ENCODE data around the gene SHANK2.

Gene SHANK2

DNA sequence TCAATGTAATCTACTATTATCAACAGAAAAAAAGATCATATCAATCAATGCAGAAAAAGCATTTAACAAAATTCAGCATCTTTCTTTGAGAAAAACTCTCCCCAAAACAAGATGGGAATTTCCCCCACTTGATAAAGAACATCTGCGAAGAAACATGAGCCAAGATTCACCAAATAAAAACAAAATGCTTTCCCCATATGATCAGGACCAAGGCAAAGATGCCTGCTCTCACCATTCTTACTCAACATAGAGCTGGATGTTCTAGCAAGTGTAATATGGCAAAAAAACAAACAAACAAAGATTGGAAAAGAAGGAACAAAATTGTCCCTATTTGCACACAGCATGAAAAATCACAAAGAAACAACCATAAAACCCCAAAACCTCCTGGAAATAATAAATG is 23.4 kb downstream of the SHANK2 start:
- peak; percentile 38 for DNase-seq (ENCODE audit: low read depth)
- TF ChIP-seq, protein P1, sequence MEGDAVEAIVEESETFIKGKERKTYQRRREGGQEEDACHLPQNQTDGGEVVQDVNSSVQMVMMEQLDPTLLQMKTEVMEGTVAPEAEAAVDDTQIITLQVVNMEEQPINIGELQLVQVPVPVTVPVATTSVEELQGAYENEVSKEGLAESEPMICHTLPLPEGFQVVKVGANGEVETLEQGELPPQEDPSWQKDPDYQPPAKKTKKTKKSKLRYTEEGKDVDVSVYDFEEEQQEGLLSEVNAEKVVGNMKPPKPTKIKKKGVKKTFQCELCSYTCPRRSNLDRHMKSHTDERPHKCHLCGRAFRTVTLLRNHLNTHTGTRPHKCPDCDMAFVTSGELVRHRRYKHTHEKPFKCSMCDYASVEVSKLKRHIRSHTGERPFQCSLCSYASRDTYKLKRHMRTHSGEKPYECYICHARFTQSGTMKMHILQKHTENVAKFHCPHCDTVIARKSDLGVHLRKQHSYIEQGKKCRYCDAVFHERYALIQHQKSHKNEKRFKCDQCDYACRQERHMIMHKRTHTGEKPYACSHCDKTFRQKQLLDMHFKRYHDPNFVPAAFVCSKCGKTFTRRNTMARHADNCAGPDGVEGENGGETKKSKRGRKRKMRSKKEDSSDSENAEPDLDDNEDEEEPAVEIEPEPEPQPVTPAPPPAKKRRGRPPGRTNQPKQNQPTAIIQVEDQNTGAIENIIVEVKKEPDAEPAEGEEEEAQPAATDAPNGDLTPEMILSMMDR (conservative IDR thresholded peaks at IDR 0.05; ENCODE audit: control insufficient read depth, insufficient read depth, low read depth, low read length) = no peak
- H3K4me3 ChIP-seq (ENCODE audit: control insufficient read depth, low read depth, low read length) = no peak overlapping the region

DNA sequence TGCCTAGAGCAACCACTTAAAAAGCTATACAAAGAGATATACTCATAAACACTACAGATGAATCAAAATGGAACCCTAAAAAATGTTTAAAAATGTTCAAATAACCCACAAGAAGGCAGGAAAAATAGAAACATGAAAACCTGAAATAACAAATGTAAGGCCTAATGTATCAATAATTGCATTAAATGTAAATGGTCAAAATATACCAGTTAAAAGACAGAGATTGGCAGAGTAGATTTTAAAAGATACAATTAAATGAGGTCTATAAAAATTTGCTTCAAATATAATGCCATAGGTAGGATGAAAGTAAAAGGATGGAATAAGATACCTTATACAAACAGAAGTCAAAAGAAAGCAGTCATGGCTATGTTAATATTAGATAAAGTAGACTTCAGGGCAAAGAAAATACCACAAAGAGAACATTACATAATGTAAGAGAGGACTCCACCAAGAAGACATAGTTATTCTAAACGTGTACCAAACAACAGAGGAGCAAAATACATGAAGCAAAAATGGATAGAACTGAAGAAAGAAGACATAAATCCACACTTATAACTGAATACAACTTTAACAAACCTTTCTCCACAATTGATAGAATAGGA is 25.2 kb downstream of the SHANK2 start:
- no peak overlapping the region for H3K4me3 ChIP-seq (ENCODE audit: control insufficient read depth, low read depth, low read length)
- TF ChIP-seq, protein P1 (conservative IDR thresholded peaks at IDR 0.05; ENCODE audit: control insufficient read depth, insufficient read depth, low read depth, low read length) = no peak
- no peak for DNase-seq (ENCODE audit: low read depth)

DNA sequence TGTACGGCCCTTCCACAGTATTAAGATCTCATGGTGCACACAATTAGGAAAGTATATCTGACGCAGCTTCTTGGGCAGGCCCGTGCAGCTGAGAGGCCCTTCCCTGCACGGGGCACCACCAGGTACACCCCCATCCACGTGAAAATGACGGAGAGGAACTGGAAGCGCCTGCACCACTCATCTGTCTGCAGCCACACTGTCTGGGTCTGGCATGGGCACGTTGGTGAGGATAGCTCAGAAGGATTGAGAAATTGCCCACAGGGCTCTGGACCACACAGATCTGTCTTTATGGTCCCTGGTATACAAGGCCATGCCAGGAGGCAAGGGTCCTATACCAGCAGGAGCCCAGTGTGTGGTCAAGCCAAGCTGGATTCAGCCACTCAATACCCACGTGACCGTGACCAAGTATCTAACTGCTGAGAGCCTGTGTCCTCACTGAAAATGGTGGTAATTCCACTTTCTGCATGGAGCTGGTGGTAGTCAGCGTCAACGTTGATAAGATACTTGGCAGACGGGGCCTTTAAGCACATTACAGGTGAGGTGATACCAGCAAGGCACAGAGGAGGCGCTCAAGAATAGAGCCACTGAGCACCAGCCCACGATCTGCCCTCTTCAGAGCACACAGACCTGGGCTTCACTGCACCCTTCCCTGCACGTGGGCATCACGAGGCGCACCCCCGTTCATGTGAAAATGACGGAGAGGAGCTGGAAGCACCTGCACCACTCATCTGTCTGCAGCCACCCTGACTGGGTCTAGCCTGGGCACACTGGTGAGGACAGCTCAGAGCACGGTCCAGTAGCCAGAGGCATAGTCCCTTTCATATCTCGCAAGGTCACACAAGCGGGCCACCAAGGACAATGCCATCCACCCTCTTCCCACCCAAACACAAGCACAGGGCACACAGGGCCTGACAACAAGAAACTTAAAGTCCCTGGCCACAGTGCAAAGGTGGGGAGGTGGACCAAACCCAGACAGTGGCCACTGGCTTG is 28.4 kb downstream of the SHANK2 start:
- DNase-seq (ENCODE audit: low read depth) = no peak
- H3K4me3 ChIP-seq (ENCODE audit: control insufficient read depth, low read depth, low read length) = no peak overlapping the region
- TF ChIP-seq, protein P1 (conservative IDR thresholded peaks at IDR 0.05; ENCODE audit: control insufficient read depth, insufficient read depth, low read depth, low read length) = no peak

DNA sequence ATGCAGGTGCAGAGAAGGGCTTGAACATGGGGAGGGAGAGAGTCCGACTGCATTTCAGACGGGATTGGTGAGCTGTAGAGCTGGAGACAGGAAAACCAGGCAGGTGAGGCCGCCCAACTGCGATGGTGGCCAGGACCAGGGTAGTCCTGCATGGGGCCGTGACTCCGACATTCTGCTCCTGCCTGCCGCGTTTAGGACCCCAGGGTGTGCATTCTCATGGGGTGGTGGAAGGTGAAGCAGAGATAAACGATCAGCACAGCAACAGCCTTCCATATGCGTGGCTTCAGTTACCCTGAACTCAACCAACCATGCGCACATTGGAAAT is 29.3 kb downstream of the SHANK2 start:
- no peak for DNase-seq (ENCODE audit: low read depth)
- H3K4me3 ChIP-seq (ENCODE audit: control insufficient read depth, low read depth, low read length) = no peak overlapping the region
- TF ChIP-seq, protein P1 (conservative IDR thresholded peaks at IDR 0.05; ENCODE audit: control insufficient read depth, insufficient read depth, low read depth, low read length) = no peak

DNA sequence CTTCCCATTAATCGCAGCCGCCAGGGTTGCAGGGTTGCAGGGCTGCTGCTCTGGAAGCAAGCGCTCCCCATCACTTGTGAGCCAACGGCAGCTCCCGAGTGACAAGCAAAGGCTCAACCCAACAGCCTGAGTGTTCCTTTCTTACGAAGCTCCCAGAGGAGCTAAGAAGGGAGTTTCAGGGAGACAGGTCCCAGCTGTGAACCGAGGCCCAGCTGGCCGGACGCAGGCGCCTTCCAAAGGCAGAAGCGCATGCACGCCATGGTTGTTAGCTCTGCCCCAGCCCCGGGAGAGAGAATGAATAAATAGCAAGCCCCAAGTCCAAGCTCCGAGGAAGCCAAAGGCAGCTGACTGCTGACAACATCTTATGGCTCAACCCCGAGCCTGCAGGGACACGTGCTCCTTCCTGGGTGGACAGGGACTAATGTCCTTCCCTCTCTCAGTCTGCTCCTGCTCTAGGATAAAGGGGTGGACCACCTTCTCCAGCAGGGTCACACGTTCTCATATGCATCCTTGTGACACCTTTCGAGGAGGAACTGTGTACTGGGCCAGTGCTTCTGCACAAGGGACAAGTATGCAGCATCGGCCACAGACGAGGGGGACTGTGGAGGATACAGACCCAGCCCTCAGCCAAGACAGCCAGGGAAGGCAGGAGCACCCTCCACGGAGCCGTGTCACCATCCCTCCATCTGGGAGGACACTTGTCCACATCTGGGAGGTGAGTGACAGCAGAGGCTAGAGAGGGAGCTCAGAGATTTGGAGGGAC is 29.9 kb downstream of the SHANK2 start:
- H3K4me3 ChIP-seq (ENCODE audit: control insufficient read depth, low read depth, low read length) = no peak overlapping the region
- TF ChIP-seq, protein P1 (conservative IDR thresholded peaks at IDR 0.05; ENCODE audit: control insufficient read depth, insufficient read depth, low read depth, low read length) = no peak

DNA sequence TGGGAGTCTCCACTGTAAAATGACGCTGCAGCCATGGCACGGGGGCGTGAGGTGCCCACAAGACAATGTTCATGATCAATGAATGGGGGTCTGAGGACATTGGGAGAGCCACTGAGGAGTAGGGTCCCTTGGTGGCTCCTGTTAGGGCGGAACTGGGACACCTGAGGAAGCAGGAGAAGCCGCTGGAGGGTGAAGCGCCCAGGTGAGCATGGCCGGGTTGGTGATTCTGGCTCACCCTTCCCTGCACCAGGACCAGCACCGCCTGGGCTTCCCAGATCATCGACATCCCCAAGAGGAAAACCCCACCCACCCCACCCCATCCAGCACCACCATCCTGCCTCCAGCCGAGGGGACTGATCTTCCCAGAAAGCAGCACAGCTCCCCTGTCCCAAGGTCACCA is 30.6 kb downstream of the SHANK2 start:
- TF ChIP-seq, protein P1 (conservative IDR thresholded peaks at IDR 0.05; ENCODE audit: control insufficient read depth, insufficient read depth, low read depth, low read length) = no peak
- no peak overlapping the region for H3K4me3 ChIP-seq (ENCODE audit: control insufficient read depth, low read depth, low read length)
- DNase-seq (ENCODE audit: low read depth) = no peak

More for the DNA sequence above, 29.9 kb downstream of the SHANK2 start:
- no peak for DNase-seq (ENCODE audit: low read depth)
